H1 (cell line): ENCODE results near the gene FARS2.

Experiments
- TAF1 ChIP-seq: IDR thresholded peaks from 2 replicates; pipeline ENCODE4 v1.6.1; 2011; ENCODE audit warnings: mild to moderate bottlenecking, low read depth, low read length
- USF2 ChIP-seq: IDR thresholded peaks from 2 replicates; pipeline ENCODE4 v1.6.1; 2011; ENCODE audit warnings: low read length, improper control_type of control experiment

DNA sequence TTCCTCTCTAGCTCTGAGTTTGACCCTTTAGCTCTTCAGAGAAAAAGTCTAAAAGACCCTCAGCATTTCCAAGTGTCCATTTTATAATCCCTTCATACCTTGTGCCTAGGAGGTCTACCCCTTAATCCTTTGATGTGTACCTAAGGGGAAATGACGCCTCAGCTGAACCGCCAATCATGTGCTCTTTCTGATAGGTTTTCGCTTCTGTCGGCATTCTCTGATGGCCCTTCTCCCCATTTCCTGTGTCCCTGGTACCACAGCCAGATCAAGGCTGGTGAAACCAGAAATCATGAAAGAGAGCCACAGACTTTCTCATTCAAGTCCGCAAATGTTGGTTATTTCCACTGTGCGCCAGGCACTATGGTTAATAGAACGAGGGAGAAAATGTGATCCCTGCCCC lies 333.9 kb downstream of the FARS2 start:
- TF ChIP-seq TAF1: no peak
- no peak for TF ChIP-seq USF2
